HG03025 (cell line): ENCODE data around the gene SPANXA1.
"Not testable (repeated sequence)": the region's sequence is repeated elsewhere in the genome, so short reads cannot be mapped to it uniquely, and the experiment has no call there.

Experiments
- ATAC-seq: cut with Tn5 transposase; IDR thresholded peaks from one replicate; pipeline ENCODE4 v1.9.1; 2021; ENCODE audit warnings: mild to moderate bottlenecking, moderate library complexity; ENCODE audit not compliant: unreplicated experiment, low FRiP score

SPANXA1 gene

GRCh38 chrX:141584638-141585037 is at the start of gene SPANXA1:
SPANXA1 (minus strand) TSS chrX:141584738; CDS start chrX:141584678, 60 bp downstream.
- not testable (repeated sequence) for ATAC-seq

- no peak for ATAC-seq
These were observed 47.6 kb upstream of the SPANXA1 start for GRCh38 chrX:141632124-141632523.

- ATAC-seq: no peak
These were observed 34.8 kb upstream of the SPANXA1 start for GRCh38 chrX:141619336-141619735.

GRCh38 chrX:141609111-141609510 is 24.6 kb upstream of the SPANXA1 start:
- no peak for ATAC-seq

GRCh38 chrX:141589408-141589807 is 4.9 kb upstream of the SPANXA1 start, which contains the start of gene SPANXA2:
SPANXA2 (plus strand) TSS chrX:141589708; CDS start chrX:141589768, 60 bp downstream.
- not testable (repeated sequence) for ATAC-seq

- ATAC-seq: not testable (repeated sequence)
These were observed 42.0 kb downstream of the SPANXA1 start for GRCh38 chrX:141542551-141542950.
